HCT116 (cell line): ENCODE measurements around the gene MOB3B. TPM values are rescaled to one million over a fixed set of nuclear protein-coding genes. Genes with fewer than 3 reads are reported as not detected.

Experiments used
- ATAC-seq: fragments of 200-7000 bp; cut with Tn5 transposase; 2 replicates; pipeline ENCODE4 v1.9.1; 2020; ENCODE audit warnings: mild to moderate bottlenecking, moderate library complexity
- BruUV-seq: library from RNA; stranded (reverse); fragments of 400-500 nt; replicated peaks from 2 replicates; lab custom pipeline; 2021; lab: Mats Ljungman, UMichigan
- CTCF ChIA-PET: fragments of 300-600 bp; sonication (Branson Sonifier 250); formaldehyde crosslinking; loops from one replicate; lab custom pipeline; 2021; ENCODE audit warnings: antibody characterized with exemption; lab: Charles Lee
- POLR2A ChIA-PET: fragments of 300-600, 350-600 bp; sonication (Branson Sonifier 250); formaldehyde crosslinking; loops from one replicate; lab custom pipeline; 2021; ENCODE audit warnings: antibody characterized with exemption; lab: Charles Lee
- RAD21 ChIA-PET, 2 experiments: fragments of 300-600 bp; sonication (Branson Sonifier 250); formaldehyde crosslinking; loops; one replicate each; lab custom pipeline; 2023; ENCODE audit warnings: low total read pairs in 2 of 2; ENCODE audit not compliant: uncharacterized antibody in 2 of 2, unreplicated experiment in 2 of 2, low non-redundant PET in 1 of 2; lab: Charles Lee
- DNase-seq: peaks from one replicate; pipeline ENCODE4 v3.0.0-alpha.2; 2010; ENCODE audit warnings: low read depth, low spot score
- H2AFZ ChIP-seq: fragments of 200-600 bp; shearing (Covaris generic), sonication (generic); 2 replicates; pipeline ENCODE4 v1.6.1; 2017; ENCODE audit warnings: low read depth, mixed run types, mixed read lengths, antibody characterized with exemption, low read length; ENCODE audit not compliant: poor library complexity, severe bottlenecking
- H3K27ac ChIP-seq: 2 replicates; pipeline ENCODE4 v1.5.1; 2012; ENCODE audit warnings: low read depth, low read length
- H3K27me3 ChIP-seq: fragments of 200-600 bp; sonication (generic); 2 replicates; pipeline ENCODE4 v1.6.1; 2016; ENCODE audit warnings: mixed run types, low read length, mixed read lengths; ENCODE audit not compliant: insufficient read depth
- H3K36me3 ChIP-seq, 2 experiments: fragments of 200-500 bp in 1 of 2; fragments of 200-600 bp in 1 of 2; sonication (Bioruptor generic) in 1 of 2; sonication (generic) in 1 of 2; 2 replicates each; pipeline versions ENCODE4 v1.5.1 to v1.6.1; 2014 to 2016; ENCODE audit warnings: low read length in 2 of 2, inconsistent platforms in 1 of 2, mixed read lengths in 1 of 2, mixed run types in 1 of 2; ENCODE audit not compliant: insufficient read depth in 2 of 2, control insufficient read depth in 1 of 2
- H3K4me1 ChIP-seq, 2 experiments: fragments of 200-600 bp in 1 of 2; sonication (generic) in 1 of 2; 2 replicates each; pipeline versions ENCODE4 v1.5.1 to v1.6.1; 2012 to 2017; ENCODE audit warnings: low read length in 2 of 2, inconsistent platforms in 1 of 2, mild to moderate bottlenecking in 1 of 2, mixed read lengths in 1 of 2, mixed run types in 1 of 2, moderate library complexity in 1 of 2; ENCODE audit not compliant: insufficient read depth in 2 of 2, control insufficient read depth in 1 of 2
- H3K4me2 ChIP-seq: fragments of 200-600 bp; sonication (generic); 2 replicates; pipeline ENCODE4 v1.6.1; 2017; ENCODE audit warnings: mixed run types, low read length, mixed read lengths
- H3K4me3 ChIP-seq, 2 experiments: fragments of 200-600 bp in 1 of 2; sonication (generic) in 1 of 2; replicated peaks in 1 of 2; 2 replicates each; pipeline ENCODE4 v1.5.1; 2011 to 2016; ENCODE audit warnings: low read length in 2 of 2, control low read depth in 1 of 2, low read depth in 1 of 2, mild to moderate bottlenecking in 1 of 2, mixed read lengths in 1 of 2, mixed run types in 1 of 2
- H3K79me2 ChIP-seq: fragments of 200-600 bp; sonication (generic); 2 replicates; pipeline ENCODE4 v1.6.1; 2017; ENCODE audit warnings: mild to moderate bottlenecking, mixed run types, low read length, moderate library complexity, mixed read lengths; ENCODE audit not compliant: insufficient read depth
- H3K9ac ChIP-seq: fragments of 200-600 bp; sonication (generic); 2 replicates; pipeline ENCODE4 v1.6.1; 2016; ENCODE audit warnings: low read length, mixed read lengths
- H3K9me2 ChIP-seq: fragments of 200-600 bp; sonication (generic), shearing (Covaris generic); 2 replicates; pipeline ENCODE4 v1.6.1; 2017; ENCODE audit warnings: mixed run types, mild to moderate bottlenecking, moderate library complexity; ENCODE audit not compliant: insufficient read depth
- H3K9me3 ChIP-seq, 2 experiments: fragments of 200-500 bp in 1 of 2; fragments of 200-600 bp in 1 of 2; sonication (Bioruptor generic) in 1 of 2; sonication (generic) in 1 of 2; 2 replicates each; pipeline ENCODE4 v1.6.1; 2014 to 2017; ENCODE audit warnings: low read length in 2 of 2, mixed read lengths in 2 of 2, inconsistent platforms in 1 of 2, low read depth in 1 of 2, mild to moderate bottlenecking in 1 of 2, mixed run types in 1 of 2, moderate library complexity in 1 of 2; ENCODE audit not compliant: control insufficient read depth in 1 of 2, insufficient read depth in 1 of 2
- H4K20me1 ChIP-seq: fragments of 200-600 bp; sonication (generic), shearing (Covaris generic); 2 replicates; pipeline ENCODE4 v1.6.1; 2017; ENCODE audit warnings: mixed run types, mild to moderate bottlenecking, moderate library complexity; ENCODE audit not compliant: insufficient read depth
- ELF1 ChIP-seq: IDR thresholded peaks from 2 replicates; pipeline ENCODE4 v1.6.1; 2012; ENCODE audit warnings: low read depth, borderline replicate concordance
- FOSL1 ChIP-seq: IDR thresholded peaks from 2 replicates; pipeline ENCODE4 v1.6.1; 2012; ENCODE audit warnings: low read depth
- MAX ChIP-seq: IDR thresholded peaks from 2 replicates; pipeline ENCODE4 v1.6.1; 2012
- POLR2A ChIP-seq: IDR thresholded peaks from 2 replicates; pipeline ENCODE4 v1.7.0; 2011; ENCODE audit warnings: borderline replicate concordance; ENCODE audit not compliant: insufficient read depth, insufficient read length; ENCODE audit errors: extremely low read depth
- YY1 ChIP-seq: IDR thresholded peaks from 2 replicates; pipeline ENCODE4 v1.6.1; 2011; ENCODE audit warnings: low read length, low read depth, moderate library complexity, mild to moderate bottlenecking; ENCODE audit not compliant: insufficient replicate concordance; ENCODE audit errors: extremely low read depth
- ZBTB33 ChIP-seq: IDR thresholded peaks from 2 replicates; pipeline ENCODE4 v1.6.1; 2011; ENCODE audit warnings: mild to moderate bottlenecking, low read length, moderate library complexity; ENCODE audit not compliant: insufficient replicate concordance; ENCODE audit errors: extremely low read depth
- intact Hi-C: fragments of 100-400 bp; cut with micrococcal nuclease; formaldehyde crosslinking; loops from 2 replicates; pipeline ENCODE4 v1.10.0; 2022
- total RNA-seq: library from RNA; stranded (reverse); gene quantifications from one replicate; pipeline ENCODE4 v1.2.1, GENCODE V29; 2021; ENCODE audit not compliant: unreplicated experiment

The MOB3B gene
- total RNA-seq, 1 experiment from 2014 or later: 1.2 TPM

- TF ChIP-seq ELF1 (no peak), FOSL1 (no peak), MAX (no peak), ZBTB33 (no peak), POLR2A (no peak), YY1 (no peak)
These were observed 151.7 kb downstream of the MOB3B start (continued) for GRCh38 chr9:27377811-27378456.

GRCh38 chr9:27377147-27377807, 152.3 kb downstream of the MOB3B start:
- no TSS peak for BruUV-seq
- Histone ChIP-seq H3K27ac (no peak overlapping the region), H3K27me3 (peaks cover 27% of the 10 kb centered on the region; the same call in 1 of the 2 replicates), H3K9me3 (no peaks in the 10 kb centered on the region), H4K20me1 (no peaks in the 10 kb centered on the region), H3K79me2 (no peaks in the 10 kb centered on the region), H3K36me3 (no peaks in the 10 kb centered on the region), H3K4me3 (no peak overlapping the region), H3K4me2 (no peak overlapping the region), H3K9ac (no peak overlapping the region), H2AFZ (no peak overlapping the region)
- ATAC-seq: no peak
- ChIA-PET POLR2A (interaction anchor here (1.5 kb wide), 1 partner anchor 10 kb away, joined by 3 read pairs; no protein-coding TSS in a partner anchor), CTCF (no interaction called here), RAD21 (no interaction called here)
- TF ChIP-seq POLR2A: no peak
- 0 out of 2 replicates have a peak, but pooled peaks have one; percentile 12 for TF ChIP-seq ELF1
- TF ChIP-seq, all 23 proteins: peak for 1
- Histone ChIP-seq H3K4me1 (peaks cover 0 to 5% of the 10 kb centered on the region in 2 experiments; a peak in 1 of 4 replicates), H3K9me2 (no peaks in the 10 kb centered on the region)
- intact Hi-C loops: no loop called here
- no peak for DNase-seq
